ENCODE data around the gene HMGXB4. TPM values are rescaled to one million over a fixed set of nuclear protein-coding genes. Genes with fewer than 3 reads are reported as not detected.

Gene HMGXB4
- total and polyA plus RNA-seq, 3 donors from 2014 or later = 26.5 to 63.4 (median 58.7) TPM

DNA sequence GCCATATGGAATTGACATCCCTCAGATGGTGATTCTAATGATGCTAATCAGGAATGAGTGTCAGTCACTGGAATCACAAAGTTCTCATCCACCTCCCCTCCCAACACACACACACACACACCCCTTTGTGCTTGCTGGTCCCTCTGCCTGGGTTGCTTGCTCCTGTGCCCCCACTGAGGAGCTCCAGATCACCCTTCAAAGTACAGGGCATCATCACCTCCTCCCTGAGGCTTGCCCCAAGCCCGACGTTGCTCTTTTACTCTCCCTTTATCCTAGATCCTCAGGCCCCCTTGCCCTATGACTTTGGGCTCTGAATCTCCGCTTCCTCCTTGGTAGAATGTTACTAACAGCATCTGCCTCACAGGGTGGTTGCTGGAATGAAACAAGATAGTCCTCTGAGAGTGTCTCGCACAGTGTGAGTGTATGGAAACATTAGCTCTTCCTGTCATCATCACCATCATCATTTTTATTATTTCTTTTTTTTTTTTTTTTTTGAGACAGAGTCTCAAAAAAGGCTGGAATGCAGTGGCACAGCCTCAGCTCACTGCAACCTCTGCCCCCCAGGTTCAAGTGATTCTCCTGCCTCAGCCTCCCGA lies 45.8 kb downstream of the HMGXB4 start:
- H3K4me1 ChIP-seq = peaks cover 6% of the 10 kb centered on the region
- H3K9me3 ChIP-seq = no peaks in the 10 kb centered on the region
- TF ChIP-seq, protein P1, sequence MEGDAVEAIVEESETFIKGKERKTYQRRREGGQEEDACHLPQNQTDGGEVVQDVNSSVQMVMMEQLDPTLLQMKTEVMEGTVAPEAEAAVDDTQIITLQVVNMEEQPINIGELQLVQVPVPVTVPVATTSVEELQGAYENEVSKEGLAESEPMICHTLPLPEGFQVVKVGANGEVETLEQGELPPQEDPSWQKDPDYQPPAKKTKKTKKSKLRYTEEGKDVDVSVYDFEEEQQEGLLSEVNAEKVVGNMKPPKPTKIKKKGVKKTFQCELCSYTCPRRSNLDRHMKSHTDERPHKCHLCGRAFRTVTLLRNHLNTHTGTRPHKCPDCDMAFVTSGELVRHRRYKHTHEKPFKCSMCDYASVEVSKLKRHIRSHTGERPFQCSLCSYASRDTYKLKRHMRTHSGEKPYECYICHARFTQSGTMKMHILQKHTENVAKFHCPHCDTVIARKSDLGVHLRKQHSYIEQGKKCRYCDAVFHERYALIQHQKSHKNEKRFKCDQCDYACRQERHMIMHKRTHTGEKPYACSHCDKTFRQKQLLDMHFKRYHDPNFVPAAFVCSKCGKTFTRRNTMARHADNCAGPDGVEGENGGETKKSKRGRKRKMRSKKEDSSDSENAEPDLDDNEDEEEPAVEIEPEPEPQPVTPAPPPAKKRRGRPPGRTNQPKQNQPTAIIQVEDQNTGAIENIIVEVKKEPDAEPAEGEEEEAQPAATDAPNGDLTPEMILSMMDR (IDR thresholded peaks at IDR 0.05) = no peak
- no peak for TF ChIP-seq POLR2A (IDR thresholded peaks at IDR 0.05)
- H3K36me3 ChIP-seq (ENCODE audit: low read depth, missing control alignments) = no peaks in the 10 kb centered on the region
- H3K27ac ChIP-seq = no peak overlapping the region
- H3K4me3 ChIP-seq = no peak overlapping the region
- 86 to 93% methylated on average over 5 of the region's 5 CpGs for WGBS, 2 donors
- no peaks in the 10 kb centered on the region for H3K27me3 ChIP-seq
- no peak for DNase-seq
- intact Hi-C loops (cut with DNase I; ENCODE audit: low total_unique reads) = no loop called here

DNA sequence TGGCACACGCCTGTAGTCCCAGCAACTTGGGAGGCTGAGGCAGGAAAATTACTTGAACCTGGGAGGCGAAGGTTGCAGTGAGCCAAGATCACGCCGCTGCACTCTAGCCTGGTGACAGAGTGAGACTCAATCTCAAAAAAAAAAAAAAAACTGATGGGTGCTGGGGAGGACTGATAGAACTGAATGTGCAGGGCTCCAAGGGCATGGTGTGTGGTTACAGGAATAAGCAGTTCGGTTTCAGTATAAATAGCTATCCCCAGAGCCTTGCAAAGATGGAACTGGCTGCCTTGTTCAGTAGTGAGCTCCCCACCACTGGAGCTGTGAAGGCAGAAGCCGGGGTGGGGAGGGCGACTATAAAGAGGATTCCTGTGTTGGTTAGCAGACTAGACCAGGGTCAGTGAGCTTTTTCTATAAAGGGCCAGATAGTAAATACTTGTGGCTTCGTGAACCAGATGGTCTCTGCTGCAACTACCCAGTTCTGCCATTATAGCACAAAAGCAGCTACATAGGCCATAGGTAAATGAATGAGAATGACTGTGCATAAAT lies 48.3 kb downstream of the HMGXB4 start:
- Histone ChIP-seq H3K27me3 (no peaks in the 10 kb centered on the region), H3K27ac (no peak overlapping the region), H3K36me3 (ENCODE audit: low read depth, missing control alignments) (no peaks in the 10 kb centered on the region), H3K9me3 (no peaks in the 10 kb centered on the region), H3K4me1 (peaks cover 1% of the 10 kb centered on the region), H3K4me3 (no peak overlapping the region)
- TF ChIP-seq POLR2A (IDR thresholded peaks at IDR 0.05) = no peak
- TF ChIP-seq, protein P1 (IDR thresholded peaks at IDR 0.05) = no peak
- DNase-seq = no peak
- 85 to 88% methylated on average over 8 of the region's 8 CpGs for WGBS, 2 donors
- intact Hi-C loops (cut with DNase I; ENCODE audit: low total_unique reads) = no loop called here

DNA sequence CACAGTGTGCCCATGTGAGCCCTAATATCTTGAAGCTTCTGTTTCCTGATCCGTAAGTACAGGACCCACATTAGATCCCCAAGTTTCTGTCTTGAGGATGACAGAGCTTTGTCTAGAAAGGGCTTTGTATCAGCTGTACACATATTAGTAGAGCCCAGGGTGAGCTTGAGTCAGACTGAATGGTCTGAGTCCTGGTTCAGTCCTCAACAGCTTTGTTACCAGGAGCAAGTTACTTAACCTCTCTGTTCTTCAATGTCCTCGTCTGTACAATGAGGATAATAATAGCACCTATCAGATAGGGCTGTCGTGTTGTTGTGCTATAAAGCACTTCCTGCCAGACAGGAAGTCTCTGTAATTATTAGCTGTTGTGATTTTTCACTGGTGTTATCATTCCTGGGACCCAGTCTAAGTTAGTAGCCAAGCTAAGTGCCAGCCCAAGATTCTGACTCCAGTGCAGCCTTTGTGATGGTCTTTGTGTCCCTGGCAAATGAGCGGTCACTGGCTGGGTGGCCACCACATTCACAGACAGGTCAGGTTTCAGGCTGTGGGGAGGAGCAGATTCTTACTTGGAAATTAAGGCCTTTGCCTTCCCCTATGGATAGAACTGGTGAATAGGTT lies 49.2 kb downstream of the HMGXB4 start:
- H3K4me1 ChIP-seq = peaks cover 5% of the 10 kb centered on the region
- no peak for TF ChIP-seq POLR2A (IDR thresholded peaks at IDR 0.05)
- TF ChIP-seq, protein P1 (IDR thresholded peaks at IDR 0.05) = no peak
- no peaks in the 10 kb centered on the region for H3K36me3 ChIP-seq (ENCODE audit: low read depth, missing control alignments)
- no peaks in the 10 kb centered on the region for H3K27me3 ChIP-seq
- no peak for DNase-seq
- WGBS, 2 donors = 50 to 53% methylated on average over 4 of the region's 4 CpGs
- H3K27ac ChIP-seq = no peak overlapping the region
- H3K4me3 ChIP-seq = no peak overlapping the region
- no peaks in the 10 kb centered on the region for H3K9me3 ChIP-seq
- intact Hi-C loops (cut with DNase I; ENCODE audit: low total_unique reads) = no loop called here

DNA sequence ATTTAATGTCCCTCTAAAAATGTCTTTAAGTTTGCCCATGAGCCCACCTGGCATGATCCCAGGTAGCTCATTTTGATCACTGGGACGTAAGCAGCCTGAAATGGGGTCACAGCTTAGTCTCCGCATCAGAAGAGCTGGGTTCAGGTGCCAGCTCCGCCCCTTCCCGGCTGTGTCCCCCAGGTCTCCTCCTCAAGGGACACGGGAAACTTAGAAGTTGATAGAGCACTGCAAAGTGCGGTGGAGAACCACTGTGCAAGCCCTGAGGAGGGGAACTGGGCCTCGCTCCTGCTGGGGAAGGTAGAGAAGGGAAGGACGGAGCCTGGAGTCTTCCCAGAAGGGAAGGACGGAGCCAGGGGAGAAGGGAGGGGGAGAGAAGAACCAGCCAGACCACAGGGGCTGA lies 50.1 kb downstream of the HMGXB4 start:
- H3K27ac ChIP-seq = no peak overlapping the region
- H3K27me3 ChIP-seq = no peaks in the 10 kb centered on the region
- H3K4me1 ChIP-seq = peaks cover 5% of the 10 kb centered on the region
- intact Hi-C loops (cut with DNase I; ENCODE audit: low total_unique reads) = no loop called here
- H3K36me3 ChIP-seq (ENCODE audit: low read depth, missing control alignments) = no peaks in the 10 kb centered on the region
- no peak for DNase-seq
- no peak for TF ChIP-seq POLR2A (IDR thresholded peaks at IDR 0.05)
- TF ChIP-seq, protein P1 (IDR thresholded peaks at IDR 0.05) = no peak
- no peak overlapping the region for H3K4me3 ChIP-seq
- no peaks in the 10 kb centered on the region for H3K9me3 ChIP-seq
- 85 to 89% methylated on average over 9 of the region's 9 CpGs for WGBS, 2 donors

Measured in testis (tissue), 3 donors.